Neural crest cell (in vitro differentiated cells): ENCODE data around the gene RPS6KL1. TPM values are rescaled to one million over a fixed set of nuclear protein-coding genes. Genes with fewer than 3 reads are reported as not detected.

Experiments
- DNase-seq: peaks from one replicate; pipeline ENCODE4 v3.0.0; 2021; ENCODE audit warnings: low read depth, mixed read lengths, low spot score
- H3K27ac Mint-ChIP-seq: one replicate; pipeline ENCODE4 v1.8.0; 2021; ENCODE audit warnings: mild to moderate bottlenecking, mixed read lengths; ENCODE audit not compliant: unreplicated experiment
- H3K27me3 Mint-ChIP-seq: 2 replicates; pipeline ENCODE4 v1.8.0; 2021; ENCODE audit warnings: low read depth, mild to moderate bottlenecking, mixed read lengths
- H3K36me3 Mint-ChIP-seq: 2 replicates; pipeline ENCODE4 v1.8.0; 2021; ENCODE audit warnings: low read depth, mild to moderate bottlenecking, mixed read lengths
- H3K4me1 Mint-ChIP-seq: 2 replicates; pipeline ENCODE4 v1.8.0; 2021; ENCODE audit warnings: mixed read lengths
- H3K4me3 Mint-ChIP-seq: one replicate; pipeline ENCODE4 v1.8.0; 2021; ENCODE audit warnings: mild to moderate bottlenecking, mixed read lengths
- H3K9me3 Mint-ChIP-seq: 2 replicates; pipeline ENCODE4 v1.8.0; 2021; ENCODE audit warnings: mixed read lengths
- total RNA-seq: library from RNA; stranded (reverse); gene quantifications from 2 replicates; pipeline ENCODE4 v1.2.1, GENCODE V29; 2021
- TF ChIP-seq, protein P1 (sequence below): fragments of 200-600 bp; sonication (generic); conservative IDR thresholded peaks from 2 replicates; pipeline ENCODE4 v1.5.0; 2021; ENCODE audit warnings: antibody characterized with exemption, mild to moderate bottlenecking

Gene RPS6KL1
- total RNA-seq, 1 donor from 2014 or later = 13.9 TPM

DNA sequence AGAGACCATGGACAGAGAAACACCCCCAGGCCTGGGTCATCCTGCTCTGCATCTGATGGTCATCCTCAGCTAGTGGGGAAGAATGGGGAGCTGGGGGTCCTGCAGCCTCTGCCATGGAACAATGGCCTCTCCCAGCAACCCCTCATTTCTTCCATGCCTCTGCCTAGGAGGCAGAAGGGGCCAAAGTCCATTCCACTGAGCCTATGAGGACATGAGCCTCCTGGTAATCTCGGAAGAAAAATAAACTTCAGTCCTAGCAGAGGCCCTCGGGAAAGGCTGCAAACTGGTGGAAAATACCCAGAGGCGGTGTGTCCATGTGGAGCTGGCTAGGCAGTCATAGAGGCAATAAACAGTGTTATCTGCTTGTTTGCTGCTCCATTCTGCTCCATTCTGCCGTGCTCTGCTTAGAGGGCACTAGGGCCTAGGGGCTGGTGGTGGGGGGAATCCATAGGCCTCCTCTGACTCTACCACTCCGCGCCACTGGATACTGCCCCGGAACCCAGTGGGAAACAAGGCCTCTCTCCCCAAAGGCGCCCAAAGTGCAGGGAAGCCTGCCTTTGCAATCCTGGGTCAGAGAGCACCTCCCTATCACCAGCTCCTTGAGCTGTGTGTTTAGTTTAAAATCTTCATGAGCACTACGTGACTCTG lies 27.9 kb upstream of the RPS6KL1 start:
- Mint-ChIP-seq H3K27ac (no peak overlapping the region), H3K9me3 (no peaks in the 10 kb centered on the region), H3K4me3 (no peak overlapping the region), H3K27me3 (no peaks in the 10 kb centered on the region), H3K4me1 (peaks cover 13% of the 10 kb centered on the region), H3K36me3 (no peaks in the 10 kb centered on the region)
- no peak for DNase-seq
- TF ChIP-seq, protein P1, sequence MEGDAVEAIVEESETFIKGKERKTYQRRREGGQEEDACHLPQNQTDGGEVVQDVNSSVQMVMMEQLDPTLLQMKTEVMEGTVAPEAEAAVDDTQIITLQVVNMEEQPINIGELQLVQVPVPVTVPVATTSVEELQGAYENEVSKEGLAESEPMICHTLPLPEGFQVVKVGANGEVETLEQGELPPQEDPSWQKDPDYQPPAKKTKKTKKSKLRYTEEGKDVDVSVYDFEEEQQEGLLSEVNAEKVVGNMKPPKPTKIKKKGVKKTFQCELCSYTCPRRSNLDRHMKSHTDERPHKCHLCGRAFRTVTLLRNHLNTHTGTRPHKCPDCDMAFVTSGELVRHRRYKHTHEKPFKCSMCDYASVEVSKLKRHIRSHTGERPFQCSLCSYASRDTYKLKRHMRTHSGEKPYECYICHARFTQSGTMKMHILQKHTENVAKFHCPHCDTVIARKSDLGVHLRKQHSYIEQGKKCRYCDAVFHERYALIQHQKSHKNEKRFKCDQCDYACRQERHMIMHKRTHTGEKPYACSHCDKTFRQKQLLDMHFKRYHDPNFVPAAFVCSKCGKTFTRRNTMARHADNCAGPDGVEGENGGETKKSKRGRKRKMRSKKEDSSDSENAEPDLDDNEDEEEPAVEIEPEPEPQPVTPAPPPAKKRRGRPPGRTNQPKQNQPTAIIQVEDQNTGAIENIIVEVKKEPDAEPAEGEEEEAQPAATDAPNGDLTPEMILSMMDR = no peak

DNA sequence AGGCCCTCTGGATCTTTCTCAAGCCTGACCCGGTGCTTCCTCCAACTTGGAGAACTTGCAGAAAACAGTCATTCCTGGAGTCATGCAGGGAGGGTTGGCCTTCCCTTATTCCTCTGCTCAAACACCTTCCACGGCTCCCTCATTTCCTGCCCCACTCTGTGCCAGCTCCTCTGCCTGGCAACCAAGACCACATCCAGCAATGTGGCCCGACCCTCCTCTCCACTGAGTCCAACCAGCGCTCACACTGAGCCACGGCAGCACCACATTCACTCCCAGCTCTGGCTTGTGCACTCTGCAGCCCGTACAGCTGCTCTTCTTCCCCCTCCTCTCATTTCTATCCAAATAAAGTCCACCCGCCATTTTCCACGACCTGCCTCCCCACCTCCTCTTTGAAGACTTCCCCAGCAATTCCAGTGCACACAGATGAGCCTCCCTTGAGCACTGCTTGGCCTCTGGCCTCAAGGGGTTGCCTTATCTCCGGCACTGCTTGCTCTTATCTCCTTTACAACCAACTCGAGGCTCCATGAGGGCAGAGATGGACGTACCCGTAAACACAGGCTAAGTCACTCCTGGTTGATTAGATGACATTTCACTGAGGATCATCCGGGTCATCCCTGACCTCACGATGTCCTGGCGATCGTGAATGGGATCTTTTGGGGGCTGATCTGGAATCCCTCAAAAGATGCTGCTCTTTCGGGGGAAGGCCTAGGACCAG lies 27.0 kb upstream of the RPS6KL1 start:
- Mint-ChIP-seq H3K4me3 (no peak overlapping the region), H3K4me1 (peaks cover 12% of the 10 kb centered on the region)

DNA sequence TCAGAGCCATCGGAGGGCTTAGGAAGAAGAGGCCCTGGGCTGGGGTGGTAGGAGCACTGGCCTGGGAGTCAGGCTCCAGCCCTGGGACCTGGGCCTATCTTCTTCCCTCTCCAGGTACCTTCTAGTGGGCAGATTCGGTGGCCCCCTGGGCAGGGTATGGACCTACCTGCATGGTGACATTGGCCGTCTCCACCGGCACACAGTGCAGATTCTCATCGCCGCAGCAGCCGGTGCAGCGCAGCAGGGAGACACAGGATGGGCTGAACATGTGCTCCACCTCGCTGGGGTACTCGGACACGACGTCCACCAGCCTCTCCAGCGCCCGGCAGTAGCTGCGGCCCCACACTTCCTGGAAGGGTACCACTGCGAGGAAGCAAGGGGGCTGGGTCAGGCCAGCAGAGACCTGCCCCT lies 26.1 kb upstream of the RPS6KL1 start:
- Mint-ChIP-seq H3K4me1 (peaks cover 12% of the 10 kb centered on the region), H3K9me3 (no peaks in the 10 kb centered on the region), H3K36me3 (no peaks in the 10 kb centered on the region), H3K4me3 (no peak overlapping the region), H3K27me3 (no peaks in the 10 kb centered on the region), H3K27ac (peak overlapping the region; percentile 27)
- no peak for DNase-seq
- TF ChIP-seq, protein P1 = no peak

More for the DNA sequence above, 27.0 kb upstream of the RPS6KL1 start:
- no peak for DNase-seq
- Mint-ChIP-seq H3K9me3 (no peaks in the 10 kb centered on the region), H3K36me3 (no peaks in the 10 kb centered on the region), H3K27me3 (no peaks in the 10 kb centered on the region), H3K27ac (no peak overlapping the region)
- TF ChIP-seq, protein P1 = no peak

DNA sequence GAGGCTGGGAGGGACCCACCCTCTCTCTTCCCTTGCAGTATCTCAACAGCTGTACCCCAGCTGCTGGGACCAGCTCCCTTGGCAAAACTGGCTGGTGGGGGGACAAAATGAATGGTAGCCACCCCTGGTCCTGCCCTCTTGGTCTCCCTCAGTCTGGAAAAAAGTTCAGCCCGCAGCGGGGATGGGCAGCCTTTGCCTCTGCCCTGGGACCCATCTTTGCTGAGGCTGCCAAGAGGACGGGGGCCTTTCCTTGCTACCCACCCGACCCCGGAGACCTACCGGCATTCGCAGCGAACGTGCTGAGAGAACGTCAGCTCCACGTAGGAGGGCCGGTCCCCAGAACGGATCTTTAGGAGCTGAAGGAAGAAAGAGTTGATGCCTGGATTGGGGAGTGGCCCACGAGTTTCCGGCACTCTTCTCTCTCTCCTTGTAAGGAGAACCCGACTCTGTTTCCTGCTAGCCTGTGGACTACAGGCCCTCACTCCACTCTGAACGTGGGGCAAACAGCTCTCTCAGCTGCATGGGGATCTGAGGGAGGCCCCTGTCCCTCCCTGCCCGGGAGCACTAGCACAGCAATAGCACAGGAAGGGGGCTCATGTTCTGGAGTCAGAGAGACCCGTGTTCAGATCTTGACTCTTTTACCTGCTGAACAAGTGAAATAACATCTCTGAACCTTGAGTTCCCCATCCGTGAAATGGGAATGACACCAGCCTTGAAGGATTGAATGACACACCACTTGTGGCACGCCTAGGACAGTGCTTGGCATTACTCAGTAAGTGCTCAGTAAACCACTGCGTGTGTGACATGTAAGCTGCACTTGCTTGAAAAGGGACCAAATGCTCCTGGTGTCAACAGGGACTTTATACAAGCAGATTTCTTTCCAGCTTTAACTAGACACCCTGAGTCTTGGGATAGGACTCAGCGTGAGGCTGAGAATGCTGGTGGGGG lies 25.4 kb upstream of the RPS6KL1 start:
- peaks cover 12% of the 10 kb centered on the region for H3K4me1 Mint-ChIP-seq
- TF ChIP-seq, protein P1 = no peak
- no peaks in the 10 kb centered on the region for H3K9me3 Mint-ChIP-seq
- DNase-seq = no peak
- no peak overlapping the region for H3K4me3 Mint-ChIP-seq
- H3K27ac Mint-ChIP-seq = peak overlapping the region; percentile 35
- no peaks in the 10 kb centered on the region for H3K36me3 Mint-ChIP-seq
- H3K27me3 Mint-ChIP-seq = no peaks in the 10 kb centered on the region

DNA sequence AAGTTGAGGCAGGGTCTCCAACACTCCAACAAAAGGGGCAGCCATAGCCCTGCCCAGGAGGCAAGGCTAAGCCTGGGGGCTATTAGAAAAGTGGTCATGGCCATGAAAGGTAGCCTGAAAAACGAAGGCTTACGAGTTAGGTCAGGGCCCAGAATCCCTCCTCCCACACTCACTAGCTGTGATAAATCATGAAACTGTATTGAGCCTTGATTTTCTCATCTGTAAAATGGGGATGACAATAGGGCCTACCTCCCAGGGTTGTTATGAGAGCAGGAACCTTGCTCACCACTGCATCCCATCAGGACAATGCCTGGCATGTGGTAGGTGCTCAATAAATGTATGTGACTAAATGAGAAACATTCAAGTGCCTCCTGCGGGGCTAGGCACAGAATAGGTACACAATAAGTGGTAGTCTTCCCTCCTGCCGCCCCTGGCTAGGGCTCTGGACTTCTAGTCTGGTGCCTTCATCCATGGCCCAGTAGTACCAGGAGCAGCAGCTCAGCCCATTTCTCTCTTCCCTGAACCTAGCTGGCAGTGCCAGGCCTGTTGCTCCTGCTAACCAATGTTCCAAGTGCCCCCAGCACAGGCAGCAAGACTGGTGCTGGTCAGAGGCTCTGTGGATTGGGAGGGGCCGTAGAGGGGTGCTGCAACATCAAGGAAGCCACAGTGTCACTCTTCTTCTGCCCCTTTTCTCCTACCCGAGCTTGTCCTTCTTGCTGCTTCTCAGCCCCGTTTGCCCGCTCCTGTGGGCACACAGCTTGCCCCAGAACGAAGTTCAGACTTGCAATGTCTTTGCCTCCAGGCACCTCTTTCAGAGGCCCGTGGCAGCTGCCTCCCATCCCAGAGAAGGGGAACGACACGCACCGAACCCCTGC lies 24.5 kb upstream of the RPS6KL1 start:
- no peak for DNase-seq
- no peaks in the 10 kb centered on the region for H3K27me3 Mint-ChIP-seq
- H3K4me1 Mint-ChIP-seq = peaks cover 12% of the 10 kb centered on the region
- no peak overlapping the region for H3K4me3 Mint-ChIP-seq
- H3K9me3 Mint-ChIP-seq = no peaks in the 10 kb centered on the region
- TF ChIP-seq, protein P1 = no peak
- H3K36me3 Mint-ChIP-seq = no peaks in the 10 kb centered on the region
- H3K27ac Mint-ChIP-seq = no peak overlapping the region
